Neural progenitor cell (in vitro differentiated cells): ENCODE data around the gene FBRSL1. TPM values are rescaled to one million over a fixed set of nuclear protein-coding genes. Genes with fewer than 3 reads are reported as not detected.

Experiments
- DNase-seq: peaks from one replicate; pipeline ENCODE4 v3.0.0-alpha.2; 2016; ENCODE audit warnings: low spot score
- H2AFZ ChIP-seq: fragments of 200-600 bp; sonication (generic); replicated peaks from 2 replicates; pipeline ENCODE4 v1.6.1; 2016; ENCODE audit warnings: antibody characterized with exemption
- H3F3A ChIP-seq: fragments of 200-600 bp; sonication (generic); 2 replicates; pipeline ENCODE4 v1.6.1; 2016; ENCODE audit warnings: antibody characterized with exemption, low read depth
- H3K27ac ChIP-seq: fragments of 200-600 bp; sonication (generic); 2 replicates; pipeline ENCODE4 v1.5.1; 2016; ENCODE audit warnings: mild to moderate bottlenecking
- H3K27me3 ChIP-seq: fragments of 200-600 bp; sonication (generic); 2 replicates; pipeline ENCODE4 v1.6.1; 2016; ENCODE audit warnings: mild to moderate bottlenecking, moderate library complexity
- H3K36me3 ChIP-seq: fragments of 200-600 bp; sonication (generic); 2 replicates; pipeline ENCODE4 v1.5.1; 2016
- H3K4me1 ChIP-seq: fragments of 200-600 bp; sonication (generic); 2 replicates; pipeline ENCODE4 v1.6.1; 2016; ENCODE audit warnings: mixed run types
- H3K4me2 ChIP-seq: fragments of 200-600 bp; sonication (generic); 2 replicates; pipeline ENCODE4 v1.6.1; 2016
- H3K4me3 ChIP-seq: fragments of 200-600 bp; sonication (generic); 2 replicates; pipeline ENCODE4 v1.5.1; 2016
- H3K79me2 ChIP-seq: fragments of 200-600 bp; sonication (generic); 2 replicates; pipeline ENCODE4 v1.6.1; 2016; ENCODE audit warnings: low read depth
- H3K9ac ChIP-seq: fragments of 200-600 bp; sonication (generic); 2 replicates; pipeline ENCODE4 v1.6.1; 2016
- H3K9me3 ChIP-seq: fragments of 200-600 bp; sonication (generic); 2 replicates; pipeline ENCODE4 v1.5.1; 2016; ENCODE audit warnings: low read depth
- H4K20me1 ChIP-seq: fragments of 200-600 bp; sonication (generic); 2 replicates; pipeline ENCODE4 v1.6.1; 2016; ENCODE audit warnings: low read depth
- H3K27ac Mint-ChIP-seq: 3 replicates; pipeline ENCODE4 v1.8.0; 2021; ENCODE audit warnings: mixed read lengths
- H3K27me3 Mint-ChIP-seq: 2 replicates; pipeline ENCODE4 v1.8.0; 2022; ENCODE audit warnings: low read depth, mild to moderate bottlenecking, inconsistent platforms, moderate library complexity, mixed read lengths; ENCODE audit not compliant: insufficient read depth
- H3K36me3 Mint-ChIP-seq: 3 replicates; pipeline ENCODE4 v1.8.0; 2021; ENCODE audit warnings: mixed read lengths
- H3K4me1 Mint-ChIP-seq: 3 replicates; pipeline ENCODE4 v1.8.0; 2021; ENCODE audit warnings: mixed read lengths
- H3K4me3 Mint-ChIP-seq: 3 replicates; pipeline ENCODE4 v1.8.0; 2021; ENCODE audit warnings: mild to moderate bottlenecking, moderate library complexity, mixed read lengths
- H3K9me3 Mint-ChIP-seq: 3 replicates; pipeline ENCODE4 v1.8.0; 2020; ENCODE audit warnings: mixed read lengths
- EZH2 ChIP-seq: fragments of 200-600 bp; sonication (generic); IDR thresholded peaks from 2 replicates; pipeline ENCODE4 v1.6.1; 2017; ENCODE audit warnings: antibody characterized with exemption, mild to moderate bottlenecking, moderate library complexity
- EZH2phosphoT487 ChIP-seq: fragments of 200-600 bp; sonication (generic); IDR thresholded peaks from 2 replicates; pipeline ENCODE4 v1.6.1; 2017; ENCODE audit warnings: antibody characterized with exemption
- total RNA-seq: library from RNA; depleted of rRNA; stranded (reverse); fragments of >200 nt; gene quantifications from 2 replicates; pipeline ENCODE4 v1.2.3, GENCODE V29; 2015; ENCODE audit warnings: low replicate concordance
- TF ChIP-seq, protein P1 (sequence below): fragments of 200-600 bp; sonication (generic); IDR thresholded peaks from 2 replicates; pipeline ENCODE4 v1.5.1; 2017; ENCODE audit warnings: antibody characterized with exemption, mild to moderate bottlenecking

The FBRSL1 gene
- total RNA-seq, 1 donor from 2014 or later: 7.4 TPM

DNA sequence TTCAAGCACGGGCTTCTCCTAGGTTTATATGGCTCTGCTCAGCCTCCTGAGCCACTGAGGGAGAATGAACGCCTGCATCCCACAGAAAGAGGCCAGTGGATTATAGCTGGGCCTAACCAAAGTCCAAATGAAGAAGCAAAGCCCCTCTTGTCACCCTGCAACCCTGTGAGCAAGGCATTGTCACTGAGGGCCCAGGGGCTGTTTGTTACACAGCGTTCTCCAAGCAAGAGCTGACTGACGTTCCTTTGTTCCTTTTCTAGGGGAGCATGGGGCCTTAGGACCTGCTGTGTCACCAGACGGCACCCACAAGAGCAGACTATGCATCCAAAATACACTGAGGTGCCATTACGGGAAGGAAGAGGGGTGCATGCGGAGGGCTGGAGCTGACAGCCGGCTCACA, 4.3 kb upstream of the FBRSL1 start:
- H3K9me3 Mint-ChIP-seq: no peaks in the 10 kb centered on the region
- no peaks in the 10 kb centered on the region for H3K9me3 ChIP-seq
- no peak overlapping the region for H3K27ac Mint-ChIP-seq
- H3F3A ChIP-seq: peaks cover 7% of the 10 kb centered on the region
- no peak overlapping the region for H3K27ac ChIP-seq
- H2AFZ ChIP-seq: no peak overlapping the region
- H3K9ac ChIP-seq: no peak overlapping the region
- H4K20me1 ChIP-seq: peaks cover under 1% of the 10 kb centered on the region
- H3K4me1 Mint-ChIP-seq: peaks cover 8% of the 10 kb centered on the region
- H3K27me3 Mint-ChIP-seq: peaks cover 34% of the 10 kb centered on the region
- peaks cover 90% of the 10 kb centered on the region for H3K27me3 ChIP-seq
- H3K36me3 Mint-ChIP-seq: no peaks in the 10 kb centered on the region
- peaks cover 9% of the 10 kb centered on the region for H3K4me1 ChIP-seq
- no peak overlapping the region for H3K4me2 ChIP-seq
- peaks cover under 1% of the 10 kb centered on the region for H3K79me2 ChIP-seq
- H3K4me3 Mint-ChIP-seq: no peak overlapping the region
- no peak for DNase-seq
- TF ChIP-seq EZH2: no peak
- no peak for TF ChIP-seq EZH2phosphoT487
- TF ChIP-seq, protein P1, sequence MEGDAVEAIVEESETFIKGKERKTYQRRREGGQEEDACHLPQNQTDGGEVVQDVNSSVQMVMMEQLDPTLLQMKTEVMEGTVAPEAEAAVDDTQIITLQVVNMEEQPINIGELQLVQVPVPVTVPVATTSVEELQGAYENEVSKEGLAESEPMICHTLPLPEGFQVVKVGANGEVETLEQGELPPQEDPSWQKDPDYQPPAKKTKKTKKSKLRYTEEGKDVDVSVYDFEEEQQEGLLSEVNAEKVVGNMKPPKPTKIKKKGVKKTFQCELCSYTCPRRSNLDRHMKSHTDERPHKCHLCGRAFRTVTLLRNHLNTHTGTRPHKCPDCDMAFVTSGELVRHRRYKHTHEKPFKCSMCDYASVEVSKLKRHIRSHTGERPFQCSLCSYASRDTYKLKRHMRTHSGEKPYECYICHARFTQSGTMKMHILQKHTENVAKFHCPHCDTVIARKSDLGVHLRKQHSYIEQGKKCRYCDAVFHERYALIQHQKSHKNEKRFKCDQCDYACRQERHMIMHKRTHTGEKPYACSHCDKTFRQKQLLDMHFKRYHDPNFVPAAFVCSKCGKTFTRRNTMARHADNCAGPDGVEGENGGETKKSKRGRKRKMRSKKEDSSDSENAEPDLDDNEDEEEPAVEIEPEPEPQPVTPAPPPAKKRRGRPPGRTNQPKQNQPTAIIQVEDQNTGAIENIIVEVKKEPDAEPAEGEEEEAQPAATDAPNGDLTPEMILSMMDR: no peak
- no peak overlapping the region for H3K4me3 ChIP-seq
- no peaks in the 10 kb centered on the region for H3K36me3 ChIP-seq

DNA sequence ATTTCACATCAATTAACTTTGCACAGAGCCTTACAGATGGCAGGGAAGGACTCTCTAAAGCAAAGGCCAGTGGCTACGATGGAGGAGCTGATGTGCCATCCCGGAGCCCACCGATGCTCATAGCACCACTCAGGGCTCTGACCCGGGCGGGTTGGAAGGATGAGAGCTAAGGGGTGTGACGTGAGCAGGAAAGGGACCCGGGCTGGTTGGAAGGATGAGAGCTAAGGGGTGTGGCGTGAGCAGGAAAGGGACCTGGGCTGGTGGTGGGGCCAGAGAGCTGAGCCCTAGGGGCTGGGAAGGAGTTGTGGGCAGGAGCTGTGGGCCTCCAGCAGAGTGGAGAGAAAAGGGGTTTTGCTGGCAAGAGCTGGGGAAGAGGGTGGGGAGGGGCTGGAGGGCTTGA, 3.8 kb upstream of the FBRSL1 start:
- H3K4me2 ChIP-seq: no peak overlapping the region
- peaks cover 14% of the 10 kb centered on the region for H3K4me1 ChIP-seq
- peaks cover 7% of the 10 kb centered on the region for H3F3A ChIP-seq
- no peaks in the 10 kb centered on the region for H3K36me3 ChIP-seq
- peaks cover 10% of the 10 kb centered on the region for H3K4me1 Mint-ChIP-seq
- DNase-seq: no peak
- H3K4me3 ChIP-seq: no peak overlapping the region
- peaks cover 90% of the 10 kb centered on the region for H3K27me3 ChIP-seq
- no peak overlapping the region for H2AFZ ChIP-seq
- TF ChIP-seq EZH2 (no peak), EZH2phosphoT487 (no peak)
- TF ChIP-seq, protein P1: no peak
- peak overlapping the region; percentile 21 for H3K4me3 Mint-ChIP-seq
- no peaks in the 10 kb centered on the region for H3K9me3 Mint-ChIP-seq
- H3K79me2 ChIP-seq: peaks cover 6% of the 10 kb centered on the region
- H3K9me3 ChIP-seq: no peaks in the 10 kb centered on the region
- no peak overlapping the region for H3K27ac Mint-ChIP-seq
- peaks cover 6% of the 10 kb centered on the region for H4K20me1 ChIP-seq
- no peak overlapping the region for H3K9ac ChIP-seq
- H3K27me3 Mint-ChIP-seq: peaks cover 35% of the 10 kb centered on the region
- H3K27ac ChIP-seq: no peak overlapping the region
- H3K36me3 Mint-ChIP-seq: no peaks in the 10 kb centered on the region

GRCh38 chr12:132486576-132486975, 3.4 kb upstream of the FBRSL1 start:
- Histone ChIP-seq H3K79me2 (peaks cover 10% of the 10 kb centered on the region), H3K36me3 (no peaks in the 10 kb centered on the region), H3F3A (peaks cover 7% of the 10 kb centered on the region), H3K9ac (no peak overlapping the region), H3K4me1 (peaks cover 17% of the 10 kb centered on the region), H3K4me2 (no peak overlapping the region), H3K4me3 (no peak overlapping the region), H4K20me1 (peaks cover 10% of the 10 kb centered on the region), H3K27me3 (peaks cover 89% of the 10 kb centered on the region), H3K27ac (no peak overlapping the region), H3K9me3 (no peaks in the 10 kb centered on the region), H2AFZ (no peak overlapping the region)
- no peak for TF ChIP-seq EZH2phosphoT487
- TF ChIP-seq, protein P1: no peak
- TF ChIP-seq EZH2: no peak
- Mint-ChIP-seq H3K4me3 (no peak overlapping the region), H3K27me3 (peaks cover 34% of the 10 kb centered on the region), H3K9me3 (no peaks in the 10 kb centered on the region), H3K27ac (no peak overlapping the region), H3K36me3 (no peaks in the 10 kb centered on the region), H3K4me1 (peaks cover 14% of the 10 kb centered on the region)
- no peak for DNase-seq
